ENCODE results near the gene KBTBD12.

Gene KBTBD12

GRCh38 chr3:128001576-128001975, 86.5 kb downstream of the KBTBD12 start:
- Histone ChIP-seq H3K27me3 (replicated peaks; ENCODE audit: control insufficient read depth, insufficient read depth, low read length) (peaks cover 37% of the 10 kb centered on the region), H3K9ac (ENCODE audit: low read length) (no peak overlapping the region), H3K4me1 (ENCODE audit: control insufficient read depth, insufficient read depth, low read length) (no peaks in the 10 kb centered on the region), H3K36me3 (ENCODE audit: control insufficient read depth, insufficient read depth, low read length, severe bottlenecking) (no peaks in the 10 kb centered on the region), H3K9me3 (ENCODE audit: control insufficient read depth, low read length) (peaks cover 9% of the 10 kb centered on the region), H3K4me3 (ENCODE audit: low read length) (no peak overlapping the region)
- no peak for DNase-seq (ENCODE audit: low read depth)

GRCh38 chr3:128004661-128005060, 89.6 kb downstream of the KBTBD12 start:
- Histone ChIP-seq H3K9me3 (ENCODE audit: control insufficient read depth, low read length) (peaks cover 6% of the 10 kb centered on the region), H3K9ac (ENCODE audit: low read length) (no peak overlapping the region), H3K4me3 (ENCODE audit: low read length) (no peak overlapping the region), H3K4me1 (ENCODE audit: control insufficient read depth, insufficient read depth, low read length) (peaks cover 8% of the 10 kb centered on the region), H3K36me3 (ENCODE audit: control insufficient read depth, insufficient read depth, low read length, severe bottlenecking) (no peaks in the 10 kb centered on the region), H3K27me3 (replicated peaks; ENCODE audit: control insufficient read depth, insufficient read depth, low read length) (peaks cover 24% of the 10 kb centered on the region)
- DNase-seq (ENCODE audit: low read depth): no peak

GRCh38 chr3:128006061-128007032, 91.3 kb downstream of the KBTBD12 start:
- Histone ChIP-seq H3K27me3 (replicated peaks; ENCODE audit: control insufficient read depth, insufficient read depth, low read length) (peaks cover 14% of the 10 kb centered on the region), H3K36me3 (ENCODE audit: control insufficient read depth, insufficient read depth, low read length, severe bottlenecking) (no peaks in the 10 kb centered on the region), H3K4me1 (ENCODE audit: control insufficient read depth, insufficient read depth, low read length) (peaks cover 23% of the 10 kb centered on the region), H3K9me3 (ENCODE audit: control insufficient read depth, low read length) (no peaks in the 10 kb centered on the region), H3K9ac (ENCODE audit: low read length) (no peak overlapping the region), H3K4me3 (ENCODE audit: low read length) (no peak overlapping the region)
- DNase-seq (ENCODE audit: low read depth): no peak

GRCh38 chr3:128007033-128007424, 92.0 kb downstream of the KBTBD12 start:
- Histone ChIP-seq H3K9me3 (ENCODE audit: control insufficient read depth, low read length) (no peaks in the 10 kb centered on the region), H3K4me1 (ENCODE audit: control insufficient read depth, insufficient read depth, low read length) (peaks cover 24% of the 10 kb centered on the region), H3K9ac (ENCODE audit: low read length) (no peak overlapping the region), H3K27me3 (replicated peaks; ENCODE audit: control insufficient read depth, insufficient read depth, low read length) (peaks cover 7% of the 10 kb centered on the region), H3K36me3 (ENCODE audit: control insufficient read depth, insufficient read depth, low read length, severe bottlenecking) (no peaks in the 10 kb centered on the region), H3K4me3 (ENCODE audit: low read length) (no peak overlapping the region)
- DNase-seq (ENCODE audit: low read depth): no peak

DNA sequence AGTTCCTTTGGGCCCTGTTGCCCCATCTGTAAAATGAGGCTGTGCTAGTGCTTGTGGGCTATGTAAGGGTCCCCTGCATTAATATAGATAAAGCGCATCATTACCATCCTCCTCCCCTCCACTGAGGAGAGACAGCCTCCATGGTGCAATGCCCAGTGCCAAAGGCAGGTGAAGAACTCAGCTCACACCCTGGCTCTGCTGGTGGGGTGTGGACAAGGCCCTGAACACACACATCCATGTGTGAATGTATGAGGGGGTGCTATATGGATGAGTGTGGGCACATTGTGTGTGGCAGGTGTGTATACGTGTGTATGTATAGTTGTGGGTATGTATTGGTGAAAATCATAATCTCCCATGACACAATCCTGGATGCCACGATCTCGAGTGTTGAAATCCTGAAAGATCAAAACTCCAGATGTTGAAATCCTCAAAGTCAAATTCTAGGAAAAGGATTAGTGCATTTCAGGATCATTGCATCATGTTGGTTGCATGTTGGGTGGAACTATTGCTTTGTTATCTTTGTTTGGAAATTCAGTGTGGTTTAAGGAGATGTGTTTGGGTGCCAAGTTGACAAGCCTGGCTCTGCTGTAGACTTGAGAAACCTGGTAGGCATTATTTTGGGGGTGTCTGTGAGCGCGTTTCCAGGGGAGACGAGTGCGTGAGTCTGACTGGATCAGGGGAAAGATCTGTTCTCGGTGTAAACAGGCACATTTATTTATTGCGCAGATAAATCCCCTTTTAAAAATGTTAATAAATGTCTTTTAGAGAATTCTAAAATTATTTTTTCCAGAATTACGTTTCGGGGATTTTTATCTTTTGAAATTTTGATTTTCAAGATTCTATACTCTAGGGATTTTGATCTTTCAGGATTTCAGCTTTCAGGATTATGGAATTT, 95.2 kb downstream of the KBTBD12 start:
- no peaks in the 10 kb centered on the region for H3K36me3 ChIP-seq (ENCODE audit: control insufficient read depth, insufficient read depth, low read length, severe bottlenecking)
- DNase-seq (ENCODE audit: low read depth): peak; percentile 96
- peaks cover 24% of the 10 kb centered on the region for H3K4me1 ChIP-seq (ENCODE audit: control insufficient read depth, insufficient read depth, low read length)
- no peak overlapping the region for H3K4me3 ChIP-seq (ENCODE audit: low read length)
- no peak overlapping the region for H3K9ac ChIP-seq (ENCODE audit: low read length)
- no peaks in the 10 kb centered on the region for H3K27me3 ChIP-seq (replicated peaks; ENCODE audit: control insufficient read depth, insufficient read depth, low read length)
- no peaks in the 10 kb centered on the region for H3K9me3 ChIP-seq (ENCODE audit: control insufficient read depth, low read length)

DNA sequence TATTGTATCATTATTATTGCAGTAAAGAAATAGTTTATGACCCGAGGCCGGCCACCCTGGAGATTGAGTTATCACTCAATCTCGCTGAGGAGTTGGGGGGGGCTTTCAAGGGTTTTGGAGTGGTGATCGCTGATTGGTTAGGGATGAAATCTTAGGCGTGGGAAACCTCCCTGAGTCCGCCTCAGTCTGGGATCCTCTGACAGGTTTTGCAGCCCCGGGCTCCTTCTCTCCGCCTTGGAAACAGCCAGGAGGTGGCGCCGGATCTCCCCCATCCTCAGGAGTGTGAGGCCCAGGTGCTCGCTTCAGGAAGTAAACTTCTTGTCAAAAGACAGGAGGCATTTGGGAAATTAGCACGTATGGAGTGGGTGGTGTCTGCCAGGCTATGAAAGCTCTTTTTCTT, 96.1 kb downstream of the KBTBD12 start:
- H3K4me1 ChIP-seq (ENCODE audit: control insufficient read depth, insufficient read depth, low read length): peaks cover 24% of the 10 kb centered on the region
- H3K27me3 ChIP-seq (replicated peaks; ENCODE audit: control insufficient read depth, insufficient read depth, low read length): no peaks in the 10 kb centered on the region
- no peak overlapping the region for H3K4me3 ChIP-seq (ENCODE audit: low read length)
- no peak overlapping the region for H3K9ac ChIP-seq (ENCODE audit: low read length)
- H3K36me3 ChIP-seq (ENCODE audit: control insufficient read depth, insufficient read depth, low read length, severe bottlenecking): no peaks in the 10 kb centered on the region
- H3K9me3 ChIP-seq (ENCODE audit: control insufficient read depth, low read length): no peaks in the 10 kb centered on the region
- DNase-seq (ENCODE audit: low read depth): peak; percentile 10

DNA sequence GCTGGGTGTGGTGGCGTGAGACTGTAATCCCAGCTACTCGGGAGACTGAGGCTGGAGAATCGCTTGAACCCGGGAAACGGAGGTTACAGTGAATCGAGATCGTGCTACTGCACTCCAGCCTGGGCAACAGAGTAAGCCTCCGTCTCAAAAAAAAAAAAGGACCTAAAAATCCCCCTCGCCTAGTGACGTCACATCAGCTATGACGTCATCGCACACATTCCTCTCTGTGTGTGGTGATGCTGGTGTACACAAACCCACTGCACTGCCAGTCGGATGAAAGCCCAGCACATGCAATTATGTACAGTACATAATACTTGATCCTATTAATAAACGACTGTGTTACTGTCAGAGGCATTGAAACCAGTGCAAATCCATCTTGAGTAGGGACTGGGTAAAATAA, 97.0 kb downstream of the KBTBD12 start:
- H3K36me3 ChIP-seq (ENCODE audit: control insufficient read depth, insufficient read depth, low read length, severe bottlenecking): no peaks in the 10 kb centered on the region
- H3K4me3 ChIP-seq (ENCODE audit: low read length): no peak overlapping the region
- no peaks in the 10 kb centered on the region for H3K27me3 ChIP-seq (replicated peaks; ENCODE audit: control insufficient read depth, insufficient read depth, low read length)
- no peak for DNase-seq (ENCODE audit: low read depth)
- H3K9me3 ChIP-seq (ENCODE audit: control insufficient read depth, low read length): no peaks in the 10 kb centered on the region
- peaks cover 21% of the 10 kb centered on the region for H3K4me1 ChIP-seq (ENCODE audit: control insufficient read depth, insufficient read depth, low read length)
- no peak overlapping the region for H3K9ac ChIP-seq (ENCODE audit: low read length)

GRCh38 chr3:128014548-128014947, 99.5 kb downstream of the KBTBD12 start:
- Histone ChIP-seq H3K9me3 (ENCODE audit: control insufficient read depth, low read length) (no peaks in the 10 kb centered on the region), H3K4me3 (ENCODE audit: low read length) (no peak overlapping the region), H3K4me1 (ENCODE audit: control insufficient read depth, insufficient read depth, low read length) (peaks cover 26% of the 10 kb centered on the region), H3K9ac (ENCODE audit: low read length) (no peak overlapping the region), H3K36me3 (ENCODE audit: control insufficient read depth, insufficient read depth, low read length, severe bottlenecking) (no peaks in the 10 kb centered on the region), H3K27me3 (replicated peaks; ENCODE audit: control insufficient read depth, insufficient read depth, low read length) (no peaks in the 10 kb centered on the region)
- DNase-seq (ENCODE audit: low read depth): no peak

- Histone ChIP-seq H3K9me3 (ENCODE audit: control insufficient read depth, low read length) (no peaks in the 10 kb centered on the region), H3K36me3 (ENCODE audit: control insufficient read depth, insufficient read depth, low read length, severe bottlenecking) (no peaks in the 10 kb centered on the region), H3K4me3 (ENCODE audit: low read length) (no peak overlapping the region), H3K4me1 (ENCODE audit: control insufficient read depth, insufficient read depth, low read length) (peaks cover 8% of the 10 kb centered on the region), H3K27me3 (replicated peaks; ENCODE audit: control insufficient read depth, insufficient read depth, low read length) (no peaks in the 10 kb centered on the region), H3K9ac (ENCODE audit: low read length) (no peak overlapping the region)
- no peak for DNase-seq (ENCODE audit: low read depth)
Measured at GRCh38 chr3:128016502-128016901, 101.5 kb downstream of the KBTBD12 start.

- no peak for DNase-seq (ENCODE audit: low read depth)
- H3K27me3 ChIP-seq (replicated peaks; ENCODE audit: control insufficient read depth, insufficient read depth, low read length): peaks cover 20% of the 10 kb centered on the region
- peaks cover 8% of the 10 kb centered on the region for H3K4me1 ChIP-seq (ENCODE audit: control insufficient read depth, insufficient read depth, low read length)
- H3K9ac ChIP-seq (ENCODE audit: low read length): no peak overlapping the region
- no peaks in the 10 kb centered on the region for H3K9me3 ChIP-seq (ENCODE audit: control insufficient read depth, low read length)
- H3K36me3 ChIP-seq (ENCODE audit: control insufficient read depth, insufficient read depth, low read length, severe bottlenecking): no peaks in the 10 kb centered on the region
- H3K4me3 ChIP-seq (ENCODE audit: low read length): no peak overlapping the region
Measured at GRCh38 chr3:128021768-128022372, 106.8 kb downstream of the KBTBD12 start.

GRCh38 chr3:128033102-128033501, 118.1 kb downstream of the KBTBD12 start:
- H3K4me1 ChIP-seq (ENCODE audit: control insufficient read depth, insufficient read depth, low read length): peaks cover 7% of the 10 kb centered on the region
- no peaks in the 10 kb centered on the region for H3K9me3 ChIP-seq (ENCODE audit: control insufficient read depth, low read length)
- peaks cover 11% of the 10 kb centered on the region for H3K27me3 ChIP-seq (replicated peaks; ENCODE audit: control insufficient read depth, insufficient read depth, low read length)
- H3K36me3 ChIP-seq (ENCODE audit: control insufficient read depth, insufficient read depth, low read length, severe bottlenecking): no peaks in the 10 kb centered on the region
- no peak overlapping the region for H3K9ac ChIP-seq (ENCODE audit: low read length)
- H3K4me3 ChIP-seq (ENCODE audit: low read length): no peak overlapping the region
- no peak for DNase-seq (ENCODE audit: low read depth)

Data from adipocyte (in vitro differentiated cells).